ENCODE results near the gene C11orf68.

Gene C11orf68

GRCh38 chr11:65903715-65904114 lies 15.1 kb downstream of the C11orf68 start:
- no peak overlapping the region for H3K9ac ChIP-seq (ENCODE audit: low read length)
- H3K36me3 ChIP-seq (ENCODE audit: control insufficient read depth, insufficient read depth, low read length) = no peaks in the 10 kb centered on the region
- peaks cover 7% of the 10 kb centered on the region for H3K27me3 ChIP-seq (ENCODE audit: control insufficient read depth, insufficient read depth, low read length)
- H3K9me3 ChIP-seq (ENCODE audit: control insufficient read depth, low read length) = no peaks in the 10 kb centered on the region
- no peak overlapping the region for H3K4me3 ChIP-seq (ENCODE audit: low read length)
- peaks cover 18% of the 10 kb centered on the region for H3K4me1 ChIP-seq (ENCODE audit: control insufficient read depth, insufficient read depth, low read length)

- peaks cover 6% of the 10 kb centered on the region for H3K27me3 ChIP-seq (ENCODE audit: control insufficient read depth, insufficient read depth, low read length)
These were observed 15.8 kb downstream of the C11orf68 start for GRCh38 chr11:65903068-65903481.

GRCh38 chr11:65900899-65901180 lies 18.0 kb downstream of the C11orf68 start:
- H3K27me3 ChIP-seq (ENCODE audit: control insufficient read depth, insufficient read depth, low read length) = peaks cover 6% of the 10 kb centered on the region
- no peaks in the 10 kb centered on the region for H3K9me3 ChIP-seq (ENCODE audit: control insufficient read depth, low read length)
- H3K36me3 ChIP-seq (ENCODE audit: control insufficient read depth, insufficient read depth, low read length) = no peaks in the 10 kb centered on the region
- no peak overlapping the region for H3K4me3 ChIP-seq (ENCODE audit: low read length)
- H3K4me1 ChIP-seq (ENCODE audit: control insufficient read depth, insufficient read depth, low read length) = peaks cover 21% of the 10 kb centered on the region
- no peak overlapping the region for H3K9ac ChIP-seq (ENCODE audit: low read length)

More at GRCh38 chr11:65903068-65903481, 15.8 kb downstream of the C11orf68 start:
- Histone ChIP-seq H3K4me1 (ENCODE audit: control insufficient read depth, insufficient read depth, low read length) (peaks cover 21% of the 10 kb centered on the region), H3K9ac (ENCODE audit: low read length) (no peak overlapping the region), H3K36me3 (ENCODE audit: control insufficient read depth, insufficient read depth, low read length) (no peaks in the 10 kb centered on the region), H3K9me3 (ENCODE audit: control insufficient read depth, low read length) (no peaks in the 10 kb centered on the region), H3K4me3 (ENCODE audit: low read length) (no peak overlapping the region)

GRCh38 chr11:65900125-65900898 lies 18.6 kb downstream of the C11orf68 start, which contains the start of gene FOSL1:
Gene FOSL1, minus strand, starts transcription at chr11:65900388. Its CDS starts 49 bp downstream, at chr11:65900339.
- Histone ChIP-seq H3K4me1 (ENCODE audit: control insufficient read depth, insufficient read depth, low read length) (peaks cover 21% of the 10 kb centered on the region), H3K9ac (ENCODE audit: low read length) (peak within 1 kb of the TSS; percentile 62), H3K27me3 (ENCODE audit: control insufficient read depth, insufficient read depth, low read length) (peaks cover 6% of the 10 kb centered on the region), H3K9me3 (ENCODE audit: control insufficient read depth, low read length) (no peaks in the 10 kb centered on the region), H3K36me3 (ENCODE audit: control insufficient read depth, insufficient read depth, low read length) (no peaks in the 10 kb centered on the region), H3K4me3 (ENCODE audit: low read length) (peak within 1 kb of the TSS; percentile 31)

GRCh38 chr11:65899356-65900124 lies 19.3 kb downstream of the C11orf68 start:
- peak overlapping the region; percentile 31 for H3K4me3 ChIP-seq (ENCODE audit: low read length)
- peaks cover 21% of the 10 kb centered on the region for H3K4me1 ChIP-seq (ENCODE audit: control insufficient read depth, insufficient read depth, low read length)
- H3K27me3 ChIP-seq (ENCODE audit: control insufficient read depth, insufficient read depth, low read length) = peaks cover 6% of the 10 kb centered on the region
- H3K36me3 ChIP-seq (ENCODE audit: control insufficient read depth, insufficient read depth, low read length) = no peaks in the 10 kb centered on the region
- peak overlapping the region; percentile 62 for H3K9ac ChIP-seq (ENCODE audit: low read length)
- H3K9me3 ChIP-seq (ENCODE audit: control insufficient read depth, low read length) = no peaks in the 10 kb centered on the region

- Histone ChIP-seq H3K4me3 (ENCODE audit: low read length) (peak overlapping the region; percentile 31), H3K9ac (ENCODE audit: low read length) (peak overlapping the region; percentile 62), H3K9me3 (ENCODE audit: control insufficient read depth, low read length) (no peaks in the 10 kb centered on the region)
These were observed 20.1 kb downstream of the C11orf68 start for GRCh38 chr11:65898656-65899355.

GRCh38 chr11:65897020-65897471 lies 21.8 kb downstream of the C11orf68 start:
- no peak overlapping the region for H3K4me3 ChIP-seq (ENCODE audit: low read length)
- H3K4me1 ChIP-seq (ENCODE audit: control insufficient read depth, insufficient read depth, low read length) = peaks cover 32% of the 10 kb centered on the region
- H3K9me3 ChIP-seq (ENCODE audit: control insufficient read depth, low read length) = no peaks in the 10 kb centered on the region
- peaks cover 6% of the 10 kb centered on the region for H3K27me3 ChIP-seq (ENCODE audit: control insufficient read depth, insufficient read depth, low read length)
- no peaks in the 10 kb centered on the region for H3K36me3 ChIP-seq (ENCODE audit: control insufficient read depth, insufficient read depth, low read length)
- H3K9ac ChIP-seq (ENCODE audit: low read length) = no peak overlapping the region

More at GRCh38 chr11:65898656-65899355, 20.1 kb downstream of the C11orf68 start:
- Histone ChIP-seq H3K4me1 (ENCODE audit: control insufficient read depth, insufficient read depth, low read length) (peaks cover 21% of the 10 kb centered on the region), H3K27me3 (ENCODE audit: control insufficient read depth, insufficient read depth, low read length) (peaks cover 6% of the 10 kb centered on the region), H3K36me3 (ENCODE audit: control insufficient read depth, insufficient read depth, low read length) (no peaks in the 10 kb centered on the region)

GRCh38 chr11:65896034-65896999 lies 22.5 kb downstream of the C11orf68 start:
- Histone ChIP-seq H3K9ac (ENCODE audit: low read length) (no peak overlapping the region), H3K4me1 (ENCODE audit: control insufficient read depth, insufficient read depth, low read length) (peaks cover 39% of the 10 kb centered on the region)

GRCh38 chr11:65895482-65895981 lies 23.3 kb downstream of the C11orf68 start:
- no peak overlapping the region for H3K4me3 ChIP-seq (ENCODE audit: low read length)
- no peak overlapping the region for H3K9ac ChIP-seq (ENCODE audit: low read length)
- H3K36me3 ChIP-seq (ENCODE audit: control insufficient read depth, insufficient read depth, low read length) = no peaks in the 10 kb centered on the region
- H3K27me3 ChIP-seq (ENCODE audit: control insufficient read depth, insufficient read depth, low read length) = peaks cover 6% of the 10 kb centered on the region
- H3K4me1 ChIP-seq (ENCODE audit: control insufficient read depth, insufficient read depth, low read length) = peaks cover 43% of the 10 kb centered on the region
- H3K9me3 ChIP-seq (ENCODE audit: control insufficient read depth, low read length) = no peaks in the 10 kb centered on the region

More at GRCh38 chr11:65896034-65896999, 22.5 kb downstream of the C11orf68 start:
- Histone ChIP-seq H3K9me3 (ENCODE audit: control insufficient read depth, low read length) (no peaks in the 10 kb centered on the region), H3K27me3 (ENCODE audit: control insufficient read depth, insufficient read depth, low read length) (peaks cover 6% of the 10 kb centered on the region), H3K36me3 (ENCODE audit: control insufficient read depth, insufficient read depth, low read length) (no peaks in the 10 kb centered on the region), H3K4me3 (ENCODE audit: low read length) (no peak overlapping the region)

- Histone ChIP-seq H3K4me3 (ENCODE audit: low read length) (no peak overlapping the region), H3K4me1 (ENCODE audit: control insufficient read depth, insufficient read depth, low read length) (peaks cover 46% of the 10 kb centered on the region), H3K27me3 (ENCODE audit: control insufficient read depth, insufficient read depth, low read length) (no peaks in the 10 kb centered on the region), H3K9ac (ENCODE audit: low read length) (peak overlapping the region; percentile 23), H3K36me3 (ENCODE audit: control insufficient read depth, insufficient read depth, low read length) (no peaks in the 10 kb centered on the region), H3K9me3 (ENCODE audit: control insufficient read depth, low read length) (no peaks in the 10 kb centered on the region)
These were observed 24.7 kb downstream of the C11orf68 start for GRCh38 chr11:65894034-65894591.
